HG02885 (cell line): ENCODE results near the gene AK8.

ENCODE experiments used
- ATAC-seq: cut with Tn5 transposase; IDR thresholded peaks from one replicate; pipeline ENCODE4 v1.9.1; 2021; ENCODE audit warnings: mild to moderate bottlenecking; ENCODE audit not compliant: unreplicated experiment, poor library complexity

AK8 gene

GRCh38 chr9:132804576-132805295 is 73.3 kb downstream of the AK8 start:
- ATAC-seq = no peak

GRCh38 chr9:132802121-132802795 is 75.8 kb downstream of the AK8 start:
- ATAC-seq = no peak

- ATAC-seq = no peak
These were observed 76.4 kb downstream of the AK8 start for GRCh38 chr9:132801659-132802058.

GRCh38 chr9:132800038-132800648 is 77.9 kb downstream of the AK8 start:
- no peak for ATAC-seq

GRCh38 chr9:132798817-132799790 is 79.0 kb downstream of the AK8 start:
- no peak for ATAC-seq

GRCh38 chr9:132797861-132798659 is 80.0 kb downstream of the AK8 start:
- ATAC-seq = no peak

- ATAC-seq = no peak
These were observed 82.4 kb downstream of the AK8 start for GRCh38 chr9:132795511-132796303.

GRCh38 chr9:132794730-132795380 is 83.2 kb downstream of the AK8 start:
- ATAC-seq = no peak

GRCh38 chr9:132793606-132794580 is 84.2 kb downstream of the AK8 start:
- ATAC-seq = no peak

- ATAC-seq = no peak
These were observed 85.5 kb downstream of the AK8 start for GRCh38 chr9:132792547-132792946.

- no peak for ATAC-seq
These were observed 86.3 kb downstream of the AK8 start for GRCh38 chr9:132791699-132792240.

GRCh38 chr9:132789719-132790118 is 88.4 kb downstream of the AK8 start:
- no peak for ATAC-seq

- no peak for ATAC-seq
These were observed 89.7 kb downstream of the AK8 start for GRCh38 chr9:132788378-132788777.

GRCh38 chr9:132787748-132788159 is 90.3 kb downstream of the AK8 start:
- no peak for ATAC-seq

- no peak for ATAC-seq
These were observed 93.7 kb downstream of the AK8 start for GRCh38 chr9:132784286-132784830.

GRCh38 chr9:132783006-132783405 is 95.1 kb downstream of the AK8 start:
- ATAC-seq = no peak

GRCh38 chr9:132782037-132782436 is 96.0 kb downstream of the AK8 start:
- ATAC-seq = no peak
